Measurements from ENCODE around the gene ABCA4.

ABCA4 gene

GRCh38 chr1:94047949-94048348, 73.0 kb downstream of the ABCA4 start:
- FAIRE-seq: no peak

DNA sequence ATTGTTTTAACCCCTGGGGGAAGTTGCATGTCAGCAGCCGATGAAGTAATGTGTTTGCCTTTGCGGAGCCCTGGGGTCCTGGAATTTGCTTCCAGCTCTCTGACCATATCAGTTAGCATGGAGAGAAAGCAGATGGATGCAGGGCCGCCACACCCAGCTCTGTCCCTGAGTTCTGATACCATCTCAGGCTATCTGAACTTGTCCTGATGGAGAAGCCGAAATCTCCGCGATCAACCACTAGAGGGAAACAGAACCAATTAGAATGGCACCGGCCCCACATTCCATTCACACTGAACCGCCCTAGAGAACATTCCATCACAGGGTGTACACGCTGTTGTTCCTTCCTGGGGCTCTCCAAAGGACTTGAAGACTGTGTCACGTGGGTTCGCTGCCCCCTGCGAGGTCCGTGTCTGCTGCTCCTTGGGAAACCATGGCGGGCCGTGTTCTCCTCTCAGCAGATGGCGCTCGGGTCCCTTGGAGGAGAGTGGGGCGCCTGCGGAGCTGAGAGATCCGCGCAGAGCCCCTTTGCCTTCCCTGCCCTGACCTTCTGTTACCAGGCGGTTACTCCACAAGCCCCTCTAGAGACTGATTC, 75.4 kb downstream of the ABCA4 start:
- peak; percentile 84 for FAIRE-seq

GRCh38 chr1:94044891-94045290, 76.1 kb downstream of the ABCA4 start:
- no peak for FAIRE-seq

DNA sequence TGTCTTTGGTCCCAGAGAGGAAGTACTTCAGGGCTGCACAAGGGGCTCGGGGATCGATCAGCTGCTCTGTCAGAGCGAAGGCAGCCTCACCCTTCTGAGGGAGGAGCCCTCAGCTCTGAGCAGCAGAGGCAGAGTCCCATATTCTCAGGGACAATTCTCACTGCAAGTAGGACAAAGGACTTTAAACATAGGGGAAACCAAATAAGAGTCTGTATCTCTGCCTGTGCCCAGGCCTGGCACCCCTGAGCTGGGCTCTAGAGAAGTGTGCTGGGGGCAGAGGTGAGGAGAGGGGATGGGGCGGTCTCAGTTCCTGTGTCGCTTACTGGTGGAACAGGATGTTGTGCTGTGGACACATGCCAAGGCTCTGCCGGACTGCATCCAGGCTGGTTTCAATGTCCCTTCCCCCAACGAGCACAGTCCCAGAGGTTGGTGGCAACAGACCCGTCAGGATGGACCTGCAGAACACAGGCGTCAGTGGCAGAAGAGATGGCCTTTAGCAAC, 76.6 kb downstream of the ABCA4 start:
- no peak for FAIRE-seq

DNA sequence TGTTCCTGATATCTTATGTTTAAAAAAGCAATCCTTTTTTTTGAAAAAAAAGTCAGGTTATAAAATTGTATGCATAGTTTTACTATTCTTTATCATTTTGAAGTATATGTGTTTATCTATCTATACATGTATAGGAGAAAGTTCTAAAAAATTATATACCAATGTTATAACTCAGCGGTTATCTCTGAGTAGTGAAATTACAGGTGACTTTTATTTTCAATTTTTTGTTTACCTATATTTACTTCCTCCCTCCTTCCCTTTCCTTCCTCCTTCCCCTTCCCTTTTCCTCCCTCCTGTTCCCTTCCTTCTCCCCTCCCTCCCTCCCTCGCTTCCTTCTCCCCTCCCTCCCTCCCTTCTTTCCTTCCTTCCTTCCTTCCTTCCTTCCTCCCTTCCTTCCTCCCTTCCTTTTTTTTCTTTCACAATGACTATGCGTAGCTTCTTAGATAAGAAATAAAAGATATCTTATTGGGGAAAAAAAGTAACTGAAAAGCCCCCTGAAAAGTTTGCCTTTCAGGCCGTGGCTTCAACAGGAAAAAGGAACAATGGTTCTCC, 77.1 kb downstream of the ABCA4 start:
- no peak for FAIRE-seq

GRCh38 chr1:94042388-94042787, 78.6 kb downstream of the ABCA4 start:
- FAIRE-seq: no peak

GRCh38 chr1:94039871-94040569, 80.9 kb downstream of the ABCA4 start:
- no peak for FAIRE-seq

GRCh38 chr1:94039514-94039870, 81.5 kb downstream of the ABCA4 start:
- FAIRE-seq: no peak

GRCh38 chr1:94038511-94038910, 82.4 kb downstream of the ABCA4 start:
- FAIRE-seq: no peak

DNA sequence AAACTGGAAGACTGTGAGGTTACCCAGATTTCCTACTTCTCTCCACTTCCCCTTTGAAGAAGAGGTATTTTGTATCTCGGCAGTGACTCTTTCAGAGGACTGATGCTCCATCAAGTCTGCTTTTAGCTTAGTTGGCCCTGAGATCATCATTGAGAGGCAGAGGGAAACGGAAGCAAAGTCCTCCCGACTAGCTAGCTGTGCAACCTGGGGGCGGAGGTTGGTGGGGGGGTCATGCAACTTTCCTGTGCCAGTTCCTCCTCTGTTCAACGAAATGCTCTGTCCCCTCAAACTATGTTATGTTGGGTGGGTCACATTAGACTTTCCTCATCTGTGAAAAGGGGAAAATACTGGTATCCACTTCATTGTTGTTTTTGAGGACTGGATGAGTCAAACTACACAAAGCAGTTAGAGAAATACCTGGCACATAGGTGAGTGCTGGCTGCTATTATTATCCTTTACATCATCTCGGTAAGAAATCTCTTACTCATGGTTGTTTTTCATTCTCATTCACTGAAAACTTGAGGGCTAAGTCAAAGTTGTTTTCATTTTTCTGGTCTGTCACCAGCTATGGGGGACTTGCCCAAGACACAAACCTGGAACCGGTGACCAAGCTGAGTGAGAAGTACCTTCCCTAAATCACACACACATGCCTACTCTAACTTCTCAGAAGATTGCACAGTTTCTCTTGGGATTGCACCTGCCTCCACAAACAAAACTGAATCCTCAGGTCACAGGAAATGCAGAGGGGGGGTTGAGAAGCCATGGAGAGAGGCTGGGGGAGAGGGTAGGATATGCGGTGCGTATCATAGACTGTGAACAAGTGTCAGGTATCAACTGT, 83.3 kb downstream of the ABCA4 start:
- no peak for FAIRE-seq

DNA sequence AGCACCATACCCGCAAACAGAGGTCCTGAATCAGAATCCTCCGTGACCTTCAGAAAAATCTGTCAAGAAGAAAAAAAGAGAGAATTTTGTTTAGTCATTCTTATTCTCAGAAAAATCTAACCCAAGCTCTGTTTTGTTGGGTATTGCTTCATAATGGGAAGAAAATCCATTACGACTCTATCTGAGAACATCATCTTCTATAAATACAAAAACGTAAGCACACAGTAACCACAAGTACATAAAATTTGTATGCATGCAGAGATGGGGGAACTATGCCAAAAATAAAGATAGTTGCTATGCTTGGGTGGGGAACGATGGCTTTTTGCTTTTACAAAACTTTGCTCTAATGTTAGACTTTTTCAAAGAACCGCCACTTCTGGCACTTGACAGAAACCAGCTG, 84.2 kb downstream of the ABCA4 start:
- FAIRE-seq: no peak

DNA sequence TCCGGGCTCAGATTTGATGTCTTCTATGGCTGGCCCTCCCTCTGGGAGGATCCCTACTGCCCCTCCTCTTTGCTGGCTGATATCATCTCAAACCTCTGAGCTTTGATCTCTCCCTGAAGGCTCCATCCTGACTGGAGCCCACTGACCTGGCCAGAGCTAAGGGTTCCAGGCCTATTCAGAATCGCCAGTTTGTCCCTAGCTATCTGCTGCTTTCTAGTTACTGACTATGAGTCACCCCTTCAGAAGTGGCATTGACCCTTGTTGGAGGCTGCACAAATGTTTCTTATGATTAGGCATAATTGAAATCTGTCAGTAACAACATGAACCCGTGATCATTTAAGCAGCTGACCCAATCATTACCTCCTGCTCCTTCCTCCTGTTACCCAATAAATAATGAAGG, 87.1 kb downstream of the ABCA4 start:
- no peak for FAIRE-seq

DNA sequence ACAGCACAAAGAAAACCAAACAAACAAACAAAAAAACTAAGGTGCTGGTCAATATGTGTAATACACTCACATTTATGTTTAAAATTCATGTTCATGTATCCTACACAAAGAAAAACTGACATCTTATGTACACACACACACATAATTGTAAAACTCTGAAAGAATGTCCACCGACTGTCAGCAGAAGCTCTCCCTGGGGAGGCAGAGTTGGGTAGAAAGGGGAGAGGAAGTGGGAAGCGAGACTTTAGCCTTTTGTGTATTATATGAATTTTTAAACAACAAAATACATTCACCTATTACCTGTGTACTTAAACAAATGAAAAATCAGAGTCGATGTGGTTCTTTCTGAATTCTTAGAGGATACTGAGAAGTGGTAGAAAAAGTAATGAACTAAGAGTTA, 88.3 kb downstream of the ABCA4 start:
- FAIRE-seq: no peak

- FAIRE-seq: no peak
These were observed 89.4 kb downstream of the ABCA4 start for GRCh38 chr1:94031591-94031990.

DNA sequence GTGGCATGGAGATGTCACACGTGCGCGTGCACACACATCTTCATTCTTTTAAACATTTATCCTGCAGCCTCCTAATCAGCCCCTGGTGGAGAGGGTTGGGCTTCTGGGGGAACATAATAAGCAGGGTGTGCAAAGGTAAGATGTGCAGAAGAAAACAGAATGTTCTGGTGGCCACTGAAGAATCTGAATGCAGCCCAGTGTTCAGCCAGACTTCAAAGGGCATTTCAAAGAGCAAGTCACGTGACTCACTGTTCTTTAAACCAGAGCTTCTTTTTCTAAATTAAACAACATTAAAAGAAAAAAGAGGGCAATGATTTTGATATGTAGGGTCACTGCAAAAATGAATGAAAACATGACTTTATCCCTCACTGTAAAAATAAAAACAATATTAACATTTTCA, 89.8 kb downstream of the ABCA4 start:
- FAIRE-seq: no peak

- no peak for FAIRE-seq
These were observed 91.6 kb downstream of the ABCA4 start for GRCh38 chr1:94029130-94029993.

- FAIRE-seq: no peak
These were observed 93.0 kb downstream of the ABCA4 start for GRCh38 chr1:94027721-94028515.

GRCh38 chr1:94026619-94027380, 94.1 kb downstream of the ABCA4 start:
- no peak for FAIRE-seq

GRCh38 chr1:94025383-94026340, 95.3 kb downstream of the ABCA4 start:
- FAIRE-seq: peak; percentile 89

Data from TTC549 (cell line).